Heart left ventricle (tissue), 16 donors: Measurements from ENCODE around the gene ARHGEF17. TPM values are rescaled to one million over a fixed set of nuclear protein-coding genes. Genes with fewer than 3 reads are reported as not detected.

ENCODE experiments used
- ATAC-seq, 4 donors: fragments of 200-7000 bp; cut with Tn5 transposase; one replicate each; pipeline ENCODE4 v1.9.1; 2020 to 2022; ENCODE audit warnings: moderate library complexity in 4 of 4, mild to moderate bottlenecking in 3 of 4, moderate number of reproducible peaks in 1 of 4
- DNase-seq, 5 donors: peaks; one replicate each; pipeline ENCODE4 v3.0.0-alpha.2; 2020
- H3K27ac ChIP-seq, 12 donors: fragments of 200-600 bp; sonication (generic) in 4 of 12; one replicate each; pipeline versions ENCODE4 v1.5.0 to v1.8.0; 2016 to 2022; ENCODE audit warnings: mild to moderate bottlenecking in 2 of 12
- H3K27me3 ChIP-seq, 9 donors: fragments of 200-600 bp; sonication (generic) in 2 of 9; one replicate each; pipeline versions ENCODE4 v1.5.1 to v1.8.0; 2016 to 2022; ENCODE audit warnings: mild to moderate bottlenecking in 3 of 9
- H3K36me3 ChIP-seq, 9 donors: fragments of 200-600 bp; sonication (generic) in 2 of 9; one replicate each; pipeline versions ENCODE4 v1.5.0 to v1.8.0; 2018 to 2022; ENCODE audit warnings: mild to moderate bottlenecking in 2 of 9
- H3K4me1 ChIP-seq, 12 donors: fragments of 200-600 bp; sonication (generic) in 4 of 12; one replicate each; pipeline versions ENCODE4 v1.5.0 to v1.8.0; 2016 to 2022; ENCODE audit warnings: mild to moderate bottlenecking in 3 of 12
- H3K4me3 ChIP-seq, 12 donors: fragments of 200-600 bp; sonication (generic) in 4 of 12; one replicate each; pipeline versions ENCODE4 v1.5.0 to v1.8.0; 2017 to 2022; ENCODE audit warnings: mild to moderate bottlenecking in 9 of 12, moderate library complexity in 4 of 12
- H3K9me3 ChIP-seq, 12 donors: fragments of 200-600 bp; sonication (generic) in 4 of 12; one replicate each; pipeline versions ENCODE4 v1.5.0 to v1.8.0; 2016 to 2022; ENCODE audit warnings: mild to moderate bottlenecking in 1 of 12
- CTCF ChIP-seq, 12 donors: fragments of 200-600 bp; sonication (generic) in 4 of 12; IDR thresholded peaks; one replicate each; pipeline versions ENCODE4 v1.5.0 to v1.8.0; 2018 to 2022; ENCODE audit warnings: antibody characterized with exemption in 12 of 12, mild to moderate bottlenecking in 5 of 12
- POLR2A ChIP-seq, 2 donors: fragments of 450-650 bp; IDR thresholded peaks; one replicate each; pipeline ENCODE4 v1.6.1; 2017; ENCODE audit warnings: antibody characterized with exemption in 2 of 2, mild to moderate bottlenecking in 2 of 2, moderate library complexity in 2 of 2
- WGBS, 4 donors: extraction: QIAGEN DNeasy Blood & Tissue Kit in 2 of 4; methylation state at CpG; one replicate each; pipeline versions ENCODE4 v1.1.5 to v1.1.7; 2013 to 2018; 5-methylcytosine and 5-hydroxymethylcytosine counted together
- intact Hi-C, 10 donors: fragments of 100-400 bp; cut with DNase I; formaldehyde crosslinking; loops; one replicate each; pipeline versions ENCODE4 v1.11.1 to v1.14.2; 2022
- polyA plus RNA-seq, 2 donors: library from polyadenylated mRNA; stranded (reverse); fragments of 200-250 nt; gene quantifications; one replicate each; pipeline ENCODE4 v1.2.3, GENCODE V29; 2013
- total RNA-seq, 9 donors: library from RNA; depleted of rRNA in 2 of 9; stranded (reverse); fragments of >200 nt in 2 of 9; fragmentation: NEBNext Ultra II Directional in 3 of 9; extraction: Animal tissue kit (Norgen Biotek cat#: 25700) in 3 of 9; gene quantifications; one replicate each; pipeline versions ENCODE4 v1.1.0 to v1.2.4, GENCODE V29; 2016 to 2023
- donor health status: ischemic (EF 13 %, LVEDD 7.1; RV severe dilation, severe dysfunction).
- donor health status: healthy with polysubstance abuse.
- donor health status: DM: no; HTN: yes; CAD: no.
- donor health status: DM: no; HTN: no; CAD: no.
- donor health status: ischemic (EF 25% LVEDD 6.9; RV normal size, moderate dysfunction).
- donor health status: ischemic (EF 25% LVEDD 5.7; RV mildly dilated, moderate dysfunction).
- donor health status: healthy.
- donor health status: DM: yes; HTN: yes; CAD: no.
- donor health status: ischemic (EF 35%, LVEDD 5.7; RV mildly dilated, moderate dysfunction).
- donor health status: nonischemic (EF 11% LVEDD 7.7; RV severe dilation, severe dysfunction).
- donor health status: DM: yes; HTN: yes; CAD: no.
- donor health status: PGD.
- donor health status: ischemic (EF 29% LVEDD 5.4; RV normal size, mild dysfunction).
- donor health status: nonischemic (EF 23%, LVEDD 6.1; RV moderate dilation, normal function).

The ARHGEF17 gene
- total and polyA plus RNA-seq, 11 donors = 27.5 to 83.9 (median 56.5) TPM

- no peak for ATAC-seq
- DNase-seq = peak in 1 of 5 donors; percentile 8
- 46 to 63% (median 49%) methylated on average over 2 of the region's 2 CpGs for WGBS, 4 donors
- Histone ChIP-seq H3K4me1 (peaks cover 5 to 98% (median 77%) of the 10 kb centered on the region in 12 donors), H3K4me3 (peak overlapping the region; percentile 20 to 90 (median 72)), H3K9me3 (no peaks in the 10 kb centered on the region), H3K36me3 (peaks cover 0 to 13% (median 0%) of the 10 kb centered on the region in 9 donors), H3K27ac (peak overlapping the region; percentile 30 to 100 (median 98)), H3K27me3 (peaks cover 0 to 15% (median 0%) of the 10 kb centered on the region in 9 donors)
- intact Hi-C loops = no loop called here
- TF ChIP-seq CTCF (IDR thresholded peaks at IDR 0.05) (no peak), POLR2A (IDR thresholded peaks at IDR 0.05) (no peak)
These were observed 4.0 kb downstream of the ARHGEF17 start for GRCh38 chr11:73312036-73312435.

- H3K27me3 ChIP-seq = peaks cover 0 to 15% (median 0%) of the 10 kb centered on the region in 9 donors
- ATAC-seq = no peak
- H3K9me3 ChIP-seq = no peaks in the 10 kb centered on the region
- H3K36me3 ChIP-seq = peaks cover 0 to 13% (median 0%) of the 10 kb centered on the region in 9 donors
- DNase-seq = no peak
- H3K27ac ChIP-seq = peak overlapping the region; percentile 30 to 100 (median 98)
- H3K4me3 ChIP-seq = peak overlapping the region; percentile 7 to 90 (median 72)
- peaks cover 5 to 98% (median 83%) of the 10 kb centered on the region in 12 donors for H3K4me1 ChIP-seq
- WGBS, 4 donors = 37 to 55% (median 42%) methylated on average over 6 of the region's 6 CpGs
- intact Hi-C loops = no loop called here
- TF ChIP-seq CTCF (IDR thresholded peaks at IDR 0.05) (no peak), POLR2A (IDR thresholded peaks at IDR 0.05) (no peak)
These were observed 4.8 kb downstream of the ARHGEF17 start for GRCh38 chr11:73312851-73313327.

GRCh38 chr11:73313652-73314051, 5.6 kb downstream of the ARHGEF17 start:
- 34 to 70% (median 45%) methylated on average over 1 of the region's 1 CpG for WGBS, 4 donors
- Histone ChIP-seq H3K36me3 (peaks cover 0 to 13% (median 0%) of the 10 kb centered on the region in 9 donors), H3K27me3 (peaks cover 0 to 10% (median 0%) of the 10 kb centered on the region in 9 donors), H3K9me3 (no peaks in the 10 kb centered on the region), H3K4me3 (peak overlapping the region in 11 of 12 donors; percentile 28 to 90 (median 76)), H3K27ac (peak overlapping the region; percentile 66 to 100 (median 98)), H3K4me1 (peaks cover 5 to 98% (median 91%) of the 10 kb centered on the region in 12 donors)
- TF ChIP-seq CTCF (IDR thresholded peaks at IDR 0.05) (no peak), POLR2A (IDR thresholded peaks at IDR 0.05) (no peak)
- no peak for ATAC-seq
- no peak for DNase-seq
- intact Hi-C loops = no loop called here

DNA sequence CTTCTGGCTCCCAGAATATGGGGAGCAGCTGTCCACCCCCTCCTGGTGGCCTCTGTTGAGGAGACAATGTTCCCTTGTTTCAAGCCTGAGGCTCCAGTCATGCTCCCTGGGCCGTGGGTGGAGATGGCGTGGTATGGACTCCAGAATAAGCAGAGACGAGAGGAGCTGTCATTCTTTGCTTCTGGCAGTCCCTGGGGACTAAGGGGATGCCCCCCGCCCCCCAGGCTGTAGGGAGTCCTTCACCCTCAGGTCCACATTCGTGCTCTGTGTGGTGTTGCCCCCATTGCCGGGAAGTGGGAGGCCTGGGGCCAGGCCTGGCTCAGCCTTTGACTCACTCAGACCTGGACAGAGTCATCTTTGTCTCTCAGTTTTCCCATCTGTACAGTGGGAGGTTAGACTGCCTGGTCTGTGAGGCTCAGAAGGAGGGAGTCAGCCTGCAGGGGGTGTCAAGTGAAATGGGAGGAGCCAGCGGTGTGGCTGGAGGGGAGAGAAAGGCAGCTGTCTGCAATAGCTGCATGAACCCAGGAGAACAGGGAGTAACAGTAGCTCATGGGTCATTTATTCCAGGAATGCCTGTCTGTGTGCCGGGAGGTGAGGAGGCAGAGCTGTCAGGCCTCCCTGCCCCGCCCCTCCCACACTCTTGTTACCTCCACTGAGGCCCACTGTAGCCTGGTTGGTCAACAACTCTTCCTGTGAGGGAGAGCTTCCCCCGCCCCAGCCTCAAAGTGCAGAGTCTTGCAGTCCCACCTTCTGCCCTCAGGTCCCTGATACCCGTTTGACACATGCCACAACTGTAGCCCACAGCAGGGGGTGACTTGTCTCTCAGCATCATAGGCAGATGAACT, 6.3 kb downstream of the ARHGEF17 start:
- ATAC-seq (peak; percentile 41 to 66 (median 50)), DNase-seq (peak; percentile 61 to 80 (median 69))
- Histone ChIP-seq H3K36me3 (peaks cover 0 to 13% (median 0%) of the 10 kb centered on the region in 9 donors), H3K9me3 (no peaks in the 10 kb centered on the region), H3K27me3 (peaks cover 0 to 3% (median 0%) of the 10 kb centered on the region in 9 donors), H3K4me3 (peak overlapping the region in 10 of 12 donors; percentile 13 to 90 (median 72)), H3K4me1 (peaks cover 5 to 100% (median 95%) of the 10 kb centered on the region in 12 donors), H3K27ac (peak overlapping the region; percentile 66 to 100 (median 98))
- 42 to 47% (median 46%) methylated on average over 10 to 11 of the region's 11 CpGs for WGBS, 4 donors
- intact Hi-C loops = no loop called here
- TF ChIP-seq POLR2A (IDR thresholded peaks at IDR 0.05) (no peak), CTCF (IDR thresholded peaks at IDR 0.05) (peak in 2 of 12 donors; percentile 7 to 19)
